HG02642 (cell line): Measurements from ENCODE around the gene GPSM1.

ENCODE experiments used
- ATAC-seq: cut with Tn5 transposase; IDR thresholded peaks from one replicate; pipeline ENCODE4 v1.9.1; 2021; ENCODE audit warnings: mild to moderate bottlenecking; ENCODE audit not compliant: unreplicated experiment, poor library complexity

The GPSM1 gene

DNA sequence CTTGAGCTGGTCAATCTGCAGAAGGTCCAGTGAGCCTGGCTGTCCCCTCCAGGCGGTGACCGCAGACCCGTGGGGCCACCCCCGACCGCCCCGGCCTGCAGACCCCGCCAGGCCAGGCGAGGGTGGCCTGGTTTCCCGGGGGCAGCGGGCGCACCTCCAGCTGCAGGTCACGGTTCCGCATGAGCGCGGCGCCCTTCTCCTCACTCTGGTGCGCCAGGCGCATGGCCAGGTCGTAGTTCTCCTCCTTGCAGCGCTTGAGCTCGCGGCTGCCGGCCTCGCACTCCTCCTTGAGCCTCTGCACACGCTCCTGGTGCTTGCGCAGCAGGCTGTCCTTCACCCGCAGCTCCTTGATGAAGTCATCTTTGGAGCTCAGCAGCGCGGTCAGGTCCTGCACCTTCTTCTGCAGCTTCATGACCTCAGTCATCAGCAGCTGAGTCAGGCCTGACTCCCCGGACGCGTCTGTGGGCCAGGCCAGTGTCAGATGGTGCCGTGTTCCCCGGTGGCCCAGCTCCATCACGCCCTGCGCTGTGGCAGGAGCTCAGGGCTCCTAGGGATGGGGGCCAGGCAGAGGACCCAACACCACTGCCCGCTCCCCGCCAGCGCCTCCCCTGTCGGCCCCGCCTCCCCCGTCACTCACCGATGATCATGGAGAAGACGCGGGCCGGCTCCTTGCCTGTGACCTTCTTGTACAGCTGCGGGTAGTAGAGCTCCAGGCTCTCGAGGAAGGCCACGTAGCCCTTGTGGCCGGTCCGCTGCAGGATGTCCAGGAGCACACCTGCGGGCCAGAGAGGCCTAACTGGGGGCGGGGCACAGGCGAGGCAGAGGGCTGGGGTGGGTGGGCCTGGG is 43.6 kb downstream of the GPSM1 start:
- ATAC-seq: no peak

DNA sequence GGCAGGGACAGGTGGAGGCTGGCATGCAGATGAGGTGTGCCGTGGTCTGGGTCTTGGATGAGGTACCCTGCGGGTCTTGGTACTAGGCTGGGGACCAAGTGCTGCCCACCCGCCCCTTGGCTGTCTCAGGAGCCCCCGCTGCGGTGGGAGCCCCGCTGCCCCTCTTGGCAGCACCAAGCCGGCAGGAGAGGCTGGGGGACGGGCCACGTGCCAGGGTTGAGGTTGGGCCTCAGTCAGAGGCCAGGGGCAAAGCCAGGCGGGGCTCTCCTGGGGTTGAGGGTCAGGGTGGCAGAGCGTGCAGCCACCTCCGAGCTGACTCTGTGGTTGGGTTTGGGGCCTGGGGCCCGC is 44.2 kb downstream of the GPSM1 start:
- no peak for ATAC-seq

DNA sequence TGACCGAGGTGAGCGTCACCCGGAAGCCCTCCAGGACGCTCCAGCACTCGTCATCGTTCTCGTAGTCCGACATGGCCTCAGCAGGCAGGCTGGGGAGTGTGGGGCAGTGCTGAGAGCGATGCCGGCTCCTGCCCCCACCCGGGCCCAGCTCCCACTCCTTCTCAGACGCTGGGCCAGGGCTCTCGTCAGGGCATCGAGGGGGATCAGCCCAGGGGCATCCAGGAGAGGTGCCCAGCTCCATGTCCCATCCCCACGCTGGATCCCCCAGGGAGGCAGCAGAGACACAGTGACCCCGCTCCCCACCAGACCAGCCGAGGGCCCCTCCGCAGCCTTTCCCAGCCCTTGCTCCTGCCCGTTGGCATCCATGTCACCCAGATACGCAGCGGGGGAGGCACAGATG is 44.7 kb downstream of the GPSM1 start:
- no peak for ATAC-seq

DNA sequence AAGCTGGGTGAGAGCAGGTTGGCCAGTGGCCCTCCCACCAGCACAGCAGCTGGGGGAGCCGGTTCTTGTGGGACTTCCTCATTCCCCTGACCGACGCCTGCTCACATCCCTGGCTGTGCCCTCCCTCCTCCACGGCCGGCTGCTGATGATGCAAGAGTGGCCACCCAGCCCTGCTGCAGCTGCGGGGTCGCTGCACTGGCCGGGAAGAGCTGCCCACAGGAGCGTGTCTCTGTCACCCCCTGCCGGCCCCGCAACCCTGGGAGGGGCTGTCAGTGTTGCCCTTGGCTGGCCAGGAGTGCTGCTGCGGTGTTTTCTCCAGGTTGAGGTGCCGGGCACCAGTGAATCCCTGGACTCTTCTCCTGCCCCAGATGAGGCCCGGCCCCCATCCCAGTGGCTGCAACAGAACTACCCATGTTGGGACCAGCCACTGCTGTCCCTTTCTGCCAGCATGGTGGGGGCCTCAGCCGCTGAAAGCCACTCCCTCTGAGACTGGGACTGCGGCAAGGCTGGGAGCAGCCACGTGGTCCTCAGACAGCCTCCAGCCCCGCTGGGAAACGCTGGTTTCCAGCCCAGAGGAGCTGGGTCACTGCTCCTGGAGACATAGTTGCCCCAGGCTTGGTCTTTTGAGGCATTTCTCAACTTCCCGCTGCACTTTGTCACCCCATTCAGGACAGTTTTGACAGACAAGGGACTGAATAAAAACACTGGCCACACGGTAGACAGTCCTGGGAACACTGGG is 45.4 kb downstream of the GPSM1 start:
- ATAC-seq: no peak

DNA sequence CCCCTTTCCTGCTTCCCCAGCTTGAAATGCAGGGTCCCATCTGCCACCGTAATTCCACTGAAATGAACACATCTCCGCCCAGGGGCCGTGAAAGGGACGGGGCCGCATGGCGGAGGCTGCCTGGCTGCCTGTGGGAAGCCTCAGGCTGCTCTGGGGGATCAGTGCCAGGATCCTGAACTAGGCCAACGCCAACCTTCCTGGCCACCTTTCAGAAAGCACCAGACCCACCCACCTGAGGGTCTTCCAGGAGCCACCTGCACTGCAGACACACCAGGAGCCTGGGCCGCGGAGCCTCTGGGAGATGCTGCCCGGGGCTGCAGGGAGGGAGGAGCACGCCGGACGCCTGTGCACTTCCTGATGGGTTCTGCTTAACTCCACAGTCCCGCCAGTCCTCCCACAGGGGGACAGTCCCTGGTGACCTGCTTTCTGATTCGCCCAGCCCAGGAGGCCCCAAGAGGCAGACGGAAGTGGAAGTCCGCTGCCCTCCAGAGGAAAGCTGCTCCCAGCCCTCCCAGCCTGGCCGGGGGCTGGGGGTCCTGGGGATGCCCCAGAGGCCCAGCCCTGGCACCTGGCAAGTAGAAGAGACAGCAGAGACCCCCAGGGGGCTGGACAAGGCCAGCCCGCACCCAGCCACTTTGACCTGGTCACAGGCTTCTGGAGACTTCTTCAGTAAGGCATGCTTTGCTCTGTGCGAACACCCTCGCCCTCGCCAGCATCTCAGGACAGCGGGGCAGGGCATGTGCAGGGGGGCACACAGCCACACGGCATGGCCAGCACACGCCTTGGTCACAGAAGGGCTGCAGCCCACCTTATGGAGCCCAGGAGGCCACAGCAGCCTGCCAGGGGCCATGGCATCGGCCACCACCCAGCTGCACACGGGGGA is 46.2 kb downstream of the GPSM1 start, which contains the start of gene CARD9:
TSS of gene CARD9 (minus strand) at position 370 of the 883 bp plus-strand sequence. CDS start 1,591 bp downstream, outside the sequence.
- ATAC-seq: no peak

DNA sequence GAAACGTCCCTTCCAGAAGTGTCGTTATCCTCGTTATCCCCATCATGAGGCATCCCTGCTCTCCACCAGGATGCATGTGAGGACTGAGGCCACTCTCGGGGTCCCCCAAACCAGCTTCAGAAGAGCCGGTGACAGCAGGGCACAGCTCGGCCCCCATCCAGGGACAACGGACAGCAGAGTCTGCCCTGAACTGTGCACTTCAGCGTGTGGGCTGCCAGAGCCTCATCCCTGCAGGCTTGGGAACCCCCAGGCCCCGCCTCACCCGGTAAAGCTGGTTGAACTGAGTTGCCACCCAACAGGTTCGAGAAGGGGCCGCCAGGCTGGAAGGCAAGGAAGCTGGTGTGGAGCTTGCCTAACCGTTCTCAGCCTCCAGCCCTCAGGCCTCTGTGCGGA is 46.8 kb downstream of the GPSM1 start:
- no peak for ATAC-seq

DNA sequence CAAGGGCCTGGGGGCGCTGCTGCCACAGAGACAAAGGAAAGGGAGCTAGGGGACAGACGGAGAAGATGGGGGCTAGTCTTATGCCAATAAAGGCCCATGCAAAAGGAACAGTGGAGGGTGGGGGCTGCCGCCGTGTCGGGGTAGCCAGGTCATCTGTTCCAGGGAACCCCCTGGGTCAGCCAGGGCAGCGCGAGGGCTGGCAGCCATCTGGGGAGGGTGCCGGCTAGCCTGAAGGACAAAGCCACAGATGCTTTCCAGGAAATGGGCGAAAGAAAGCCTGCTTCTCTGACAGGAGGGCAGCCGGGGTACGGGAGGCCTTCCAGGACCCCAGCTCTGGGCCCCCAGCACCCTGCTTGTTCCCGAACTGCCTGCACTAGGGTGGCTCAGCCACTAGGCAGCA is 47.8 kb downstream of the GPSM1 start:
- no peak for ATAC-seq

DNA sequence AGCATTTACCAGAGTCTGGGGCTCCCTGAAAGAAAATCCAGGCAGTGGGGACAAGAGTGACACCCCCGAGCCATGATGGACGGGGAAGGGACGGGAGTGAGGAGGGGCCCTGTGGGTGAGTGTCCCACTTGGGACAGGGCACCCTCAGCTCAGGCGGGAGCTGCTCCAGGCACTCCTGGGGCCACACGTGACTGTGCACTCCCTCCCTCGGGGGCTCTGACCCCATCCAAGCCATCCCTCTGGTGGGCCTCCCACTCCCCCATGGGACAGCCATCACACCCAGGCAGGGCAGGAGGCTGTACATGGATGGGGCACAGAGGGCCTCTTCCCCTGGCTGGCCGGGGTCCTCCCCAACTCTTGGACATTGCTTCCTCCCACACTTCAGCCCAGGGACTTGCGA is 49.1 kb downstream of the GPSM1 start:
- ATAC-seq: no peak

DNA sequence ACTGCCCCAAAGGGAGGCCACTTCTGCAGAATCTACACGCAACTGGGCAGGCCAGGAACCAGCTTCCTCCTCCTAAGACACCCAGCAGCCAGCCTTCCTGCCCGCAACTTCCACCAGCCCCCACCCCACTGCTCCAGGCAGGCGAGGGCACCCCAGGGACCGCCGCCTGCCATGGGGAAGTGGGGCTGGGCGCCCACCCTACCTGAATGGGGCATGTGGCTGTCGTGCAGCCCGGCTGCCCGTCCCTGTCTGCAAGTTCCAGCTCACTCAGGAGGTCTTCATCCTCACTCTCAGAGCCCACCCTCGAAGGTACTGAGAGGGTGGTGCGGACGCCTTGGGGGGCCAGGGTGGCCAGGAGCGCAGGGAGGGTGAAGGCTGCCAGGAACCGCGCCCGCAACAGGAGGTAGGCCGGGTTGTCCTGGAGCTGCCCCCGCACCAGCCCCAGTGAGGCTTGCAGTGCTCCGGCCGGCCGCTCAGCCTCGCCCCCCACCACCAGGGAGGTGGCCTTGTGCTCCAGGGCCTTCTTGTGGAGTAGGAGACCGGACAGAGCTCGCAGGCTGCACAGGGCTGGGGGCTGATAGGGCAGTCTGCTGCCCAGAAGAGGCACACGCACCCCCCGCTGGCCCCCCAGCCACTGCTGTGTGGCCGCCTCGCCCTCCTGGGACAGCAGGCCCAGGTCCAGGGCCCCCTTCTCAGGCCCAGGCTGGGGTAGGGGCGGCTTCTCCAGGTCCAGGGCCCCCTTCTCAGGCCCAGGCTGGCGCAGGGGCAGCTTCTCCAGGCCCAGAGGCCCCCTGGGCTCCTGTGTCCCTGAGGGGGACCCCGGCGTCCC is 50.2 kb downstream of the GPSM1 start:
- no peak for ATAC-seq

DNA sequence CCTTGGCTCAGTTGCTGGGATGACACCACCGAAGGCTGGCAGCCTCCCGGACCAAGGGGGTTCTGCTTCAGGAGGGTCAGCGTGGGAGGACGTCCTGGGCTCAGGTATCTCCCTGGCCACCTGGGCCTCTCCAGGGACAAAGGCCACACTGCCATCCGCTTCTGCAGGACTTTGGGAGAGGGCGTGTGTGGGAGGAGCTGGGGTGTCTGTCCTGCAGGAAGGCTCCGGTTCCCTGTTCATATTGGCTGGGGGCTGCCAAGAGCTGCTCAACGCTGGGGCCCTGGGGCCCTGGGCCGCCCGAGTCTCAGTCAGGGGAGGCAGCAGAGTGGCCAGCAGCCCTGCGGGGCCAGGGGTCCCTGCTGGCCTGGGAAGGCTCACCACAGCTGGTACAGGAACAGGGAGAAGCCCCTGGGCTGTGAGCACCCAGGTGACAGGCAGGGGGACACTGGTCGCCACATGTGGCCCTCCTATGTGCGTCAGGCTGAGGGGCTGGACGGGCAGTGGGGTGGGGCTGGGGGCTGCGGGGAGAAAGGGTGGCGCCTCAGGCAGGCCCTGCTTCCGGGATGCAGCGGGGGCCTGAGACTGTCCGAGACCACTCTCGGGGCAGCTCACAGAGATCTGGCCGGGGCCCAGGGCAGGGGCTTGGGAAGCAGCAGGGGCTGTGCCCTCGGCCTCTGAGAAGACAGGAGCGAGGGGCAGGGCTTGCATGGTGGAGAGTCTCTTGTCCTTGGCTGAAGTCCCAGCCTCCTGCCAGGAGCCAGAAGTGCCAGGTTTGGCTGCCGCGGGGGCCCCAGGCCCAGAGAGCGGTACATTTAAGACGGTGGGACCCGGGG is 51.0 kb downstream of the GPSM1 start:
- ATAC-seq: no peak

DNA sequence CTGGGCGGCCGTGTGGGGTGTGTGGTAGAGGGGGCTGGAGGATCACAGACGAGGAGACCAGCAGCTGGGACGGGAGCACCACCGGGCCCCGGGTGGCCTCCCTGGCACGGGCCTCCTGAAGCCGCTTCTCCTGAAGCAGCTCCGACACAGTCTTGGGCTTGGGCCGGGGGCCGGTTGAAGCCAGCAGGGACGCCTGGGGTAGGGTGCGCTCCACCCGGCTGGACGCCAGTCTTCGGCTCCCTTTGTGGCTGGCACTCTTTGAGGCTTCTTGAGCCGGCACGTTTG is 51.6 kb downstream of the GPSM1 start:
- no peak for ATAC-seq

DNA sequence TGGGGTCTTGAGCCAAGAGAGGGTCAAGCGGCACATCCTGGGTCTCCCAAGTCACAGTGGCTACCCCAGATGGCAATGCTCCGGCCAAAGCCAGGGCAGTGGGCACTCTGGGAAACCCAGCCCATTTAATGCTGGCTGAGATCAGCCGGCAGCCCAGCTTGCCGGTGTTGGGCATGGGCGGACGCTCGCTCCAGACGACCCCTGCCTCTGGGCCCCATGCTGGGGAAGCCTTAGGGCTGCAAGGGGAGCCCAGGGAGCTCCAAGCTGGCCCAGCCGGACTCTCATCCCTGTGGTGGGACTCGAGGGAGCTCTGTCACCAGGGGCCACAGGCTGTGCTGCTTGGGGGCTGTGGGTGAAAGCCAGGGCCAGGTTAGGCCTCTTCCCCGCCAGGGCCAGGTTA is 52.1 kb downstream of the GPSM1 start:
- no peak for ATAC-seq

DNA sequence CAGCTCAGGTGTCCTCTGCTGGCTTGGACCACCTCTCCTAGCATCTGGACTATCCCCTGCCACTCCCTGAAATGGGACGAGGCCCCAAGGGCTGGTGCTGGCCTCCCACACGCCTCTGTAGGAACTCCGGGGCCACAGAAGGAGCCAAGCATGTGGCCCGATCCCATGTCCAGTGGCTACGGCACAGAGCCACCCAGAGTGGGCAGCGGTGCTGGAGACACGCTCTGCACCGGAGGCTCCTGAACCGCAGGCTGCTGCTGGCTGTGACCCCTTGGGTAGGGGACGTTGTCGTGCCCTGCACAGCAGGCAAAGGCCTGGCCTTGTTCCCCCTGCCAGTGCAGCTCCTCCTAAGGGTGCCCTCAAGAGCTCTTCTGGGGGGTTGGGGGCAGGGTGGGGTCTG is 52.6 kb downstream of the GPSM1 start:
- ATAC-seq: no peak

DNA sequence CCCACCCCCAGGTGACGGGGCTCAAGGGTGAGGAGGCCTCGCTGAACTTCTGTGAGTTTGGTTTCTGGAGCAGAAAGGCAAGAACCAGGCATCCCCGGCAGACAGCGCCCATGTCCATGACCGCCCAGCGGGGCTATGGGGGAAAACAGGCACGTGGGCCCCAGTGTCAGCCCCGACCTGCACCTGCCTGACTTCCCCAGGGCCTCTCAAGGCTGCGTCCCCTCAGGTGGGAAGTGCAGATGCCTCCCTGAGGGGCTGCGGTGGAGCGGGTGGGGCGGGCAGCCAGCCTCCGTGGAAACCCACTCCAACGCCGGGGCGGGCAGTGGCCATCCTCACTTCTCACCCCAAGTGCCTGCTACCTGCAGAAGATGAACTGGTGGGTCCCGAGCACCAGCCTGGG is 53.0 kb downstream of the GPSM1 start:
- ATAC-seq: no peak

DNA sequence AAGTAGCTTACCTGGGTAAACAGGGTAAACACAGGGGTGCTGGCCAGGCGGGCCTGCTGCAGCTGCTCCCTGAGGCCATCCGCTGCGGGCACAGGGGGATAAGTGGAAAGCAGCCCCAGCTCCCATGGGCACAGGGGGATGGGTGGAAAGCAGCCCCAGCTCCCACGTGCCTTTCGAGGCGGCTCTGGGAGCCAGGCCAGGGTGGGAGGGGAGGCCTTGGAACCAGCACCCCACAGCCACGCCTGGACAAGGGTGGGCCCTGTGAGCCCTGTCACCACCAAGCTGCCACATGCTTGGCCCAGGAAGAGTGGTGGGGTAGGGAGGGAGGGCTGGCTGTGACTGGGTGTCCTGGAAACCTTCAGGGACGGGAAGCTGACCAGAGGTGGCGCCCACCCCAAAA is 54.0 kb downstream of the GPSM1 start:
- ATAC-seq: no peak

DNA sequence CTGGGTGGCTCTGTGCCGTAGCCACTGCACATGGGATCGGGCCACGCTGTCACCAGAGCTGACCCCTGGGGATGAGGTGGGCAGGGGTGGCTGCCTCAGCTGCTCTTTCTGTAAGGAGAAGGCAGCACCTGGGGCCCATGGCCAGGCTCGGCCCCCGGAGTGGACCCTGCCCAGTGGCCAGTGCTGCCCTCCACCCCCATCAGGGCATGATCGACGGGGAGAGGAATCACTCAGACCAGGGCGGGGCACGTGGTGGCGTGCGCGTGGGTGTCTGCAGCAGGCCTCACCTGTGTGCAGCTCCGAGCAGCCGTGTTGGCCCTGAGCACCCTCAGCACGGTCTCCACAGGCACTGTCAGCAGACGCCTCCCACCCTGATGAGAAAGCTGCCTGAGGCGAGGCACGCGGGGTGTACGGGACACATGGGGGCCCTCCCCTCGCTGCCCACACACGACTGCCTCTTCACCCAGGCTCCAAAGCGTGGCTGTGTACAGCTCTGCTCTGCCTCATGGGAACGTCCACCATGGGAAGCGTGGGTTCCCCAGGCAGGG is 54.7 kb downstream of the GPSM1 start:
- no peak for ATAC-seq

DNA sequence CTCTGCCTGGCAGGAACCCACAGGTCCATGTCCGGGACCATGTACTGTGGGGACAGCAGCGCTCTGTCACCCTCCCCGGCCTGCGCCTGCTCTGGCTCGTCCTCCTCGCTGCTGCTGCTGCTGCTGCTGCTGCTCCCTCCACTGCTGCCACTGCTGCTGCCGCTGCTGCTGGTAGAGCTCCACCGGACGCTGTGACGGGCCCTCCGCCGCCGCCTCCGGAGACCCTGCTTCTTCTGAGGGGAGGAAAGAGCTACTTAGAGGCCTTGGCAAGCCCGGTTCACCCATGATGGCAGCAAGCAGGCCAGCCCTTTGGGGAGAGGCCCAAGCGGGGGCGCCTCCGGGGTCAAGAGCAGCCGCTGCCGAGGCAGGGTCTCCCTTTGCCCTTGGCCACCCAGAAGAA is 56.1 kb downstream of the GPSM1 start:
- no peak for ATAC-seq

DNA sequence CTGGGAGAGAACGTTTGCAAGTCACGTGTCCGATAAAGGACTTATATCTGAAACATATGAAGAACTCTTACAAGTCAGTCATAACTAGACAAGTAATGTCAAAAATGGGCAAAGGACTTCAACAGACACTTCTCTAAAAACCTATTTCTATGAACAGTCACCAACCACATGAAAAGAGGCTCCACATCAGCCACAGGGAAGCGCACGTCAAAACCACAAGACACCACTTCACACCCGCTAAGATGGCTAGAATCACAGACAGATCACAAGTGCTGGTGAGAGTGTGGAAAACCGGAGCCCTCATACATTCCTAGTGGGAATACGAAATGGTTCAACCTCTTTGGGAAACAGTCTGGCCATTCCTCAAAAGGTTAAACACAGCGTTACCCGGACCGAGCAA is 57.7 kb downstream of the GPSM1 start:
- no peak for ATAC-seq

DNA sequence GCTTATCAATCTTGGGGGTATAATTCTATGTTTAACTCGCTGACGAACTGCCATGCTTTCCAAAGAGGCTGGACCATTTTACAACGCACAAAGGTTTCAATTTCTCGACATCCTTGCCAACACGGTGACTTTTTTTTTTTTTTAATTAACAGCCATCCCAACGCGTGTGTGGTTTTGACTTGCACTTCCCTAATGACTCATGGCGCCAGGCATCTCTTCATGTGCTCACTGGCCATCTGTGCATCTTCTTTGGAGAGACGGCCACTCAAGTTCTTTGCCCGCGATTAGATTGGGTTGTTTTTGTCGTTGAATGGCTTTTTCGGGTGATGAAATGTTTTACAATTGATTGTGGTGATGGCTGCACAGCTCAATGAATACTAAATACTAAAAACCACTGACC is 58.7 kb downstream of the GPSM1 start:
- ATAC-seq: no peak
